GM19023 (cell line): ENCODE measurements around the gene ENPP1.
"Not testable (repeated sequence)": the region's sequence is repeated elsewhere in the genome, so short reads cannot be mapped to it uniquely, and the experiment has no call there.

Source experiments
- ATAC-seq: cut with Tn5 transposase; IDR thresholded peaks from one replicate; pipeline ENCODE4 v1.9.1; 2021; ENCODE audit warnings: mild to moderate bottlenecking, moderate library complexity; ENCODE audit not compliant: unreplicated experiment

Gene ENPP1

DNA sequence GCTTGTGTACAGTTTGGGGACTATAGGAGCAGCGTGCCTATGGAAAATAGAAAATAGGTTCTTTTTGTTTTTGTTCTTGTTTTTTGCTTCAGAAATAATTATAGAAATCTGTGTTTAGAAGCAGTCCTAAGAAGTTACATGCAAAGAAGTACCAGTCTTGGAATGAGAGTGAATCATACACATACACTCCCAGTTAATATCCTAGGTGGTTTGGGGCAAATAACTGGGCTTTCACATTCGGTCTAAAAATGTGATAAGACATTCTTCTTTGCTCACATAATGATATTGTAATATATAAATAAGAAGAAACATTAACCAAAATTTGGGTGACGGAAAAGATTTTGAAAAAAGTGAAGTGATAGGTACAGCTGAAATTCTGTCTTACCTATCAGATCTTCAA is 61.0 kb downstream of the ENPP1 start:
- ATAC-seq, result no peak

DNA sequence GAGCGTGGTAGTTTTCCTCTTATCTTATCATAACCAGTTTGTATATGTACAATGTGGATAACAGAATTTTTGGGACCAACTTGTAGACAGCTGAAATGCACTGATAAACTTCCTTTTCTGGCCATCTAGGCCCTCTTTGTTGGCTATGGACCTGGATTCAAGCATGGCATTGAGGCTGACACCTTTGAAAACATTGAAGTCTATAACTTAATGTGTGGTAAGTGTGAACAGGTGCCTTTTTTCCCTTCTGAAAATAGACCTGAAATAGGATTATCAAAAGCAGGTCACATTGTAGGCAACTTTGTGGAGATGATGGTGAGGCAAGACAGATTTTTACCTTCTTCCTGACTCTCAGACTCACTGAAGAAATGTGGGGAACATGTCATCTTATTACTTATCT is 67.8 kb downstream of the ENPP1 start:
- ATAC-seq, result no peak

GRCh38 chr6:131876545-131876944 is 68.7 kb downstream of the ENPP1 start:
- ATAC-seq, result no peak

DNA sequence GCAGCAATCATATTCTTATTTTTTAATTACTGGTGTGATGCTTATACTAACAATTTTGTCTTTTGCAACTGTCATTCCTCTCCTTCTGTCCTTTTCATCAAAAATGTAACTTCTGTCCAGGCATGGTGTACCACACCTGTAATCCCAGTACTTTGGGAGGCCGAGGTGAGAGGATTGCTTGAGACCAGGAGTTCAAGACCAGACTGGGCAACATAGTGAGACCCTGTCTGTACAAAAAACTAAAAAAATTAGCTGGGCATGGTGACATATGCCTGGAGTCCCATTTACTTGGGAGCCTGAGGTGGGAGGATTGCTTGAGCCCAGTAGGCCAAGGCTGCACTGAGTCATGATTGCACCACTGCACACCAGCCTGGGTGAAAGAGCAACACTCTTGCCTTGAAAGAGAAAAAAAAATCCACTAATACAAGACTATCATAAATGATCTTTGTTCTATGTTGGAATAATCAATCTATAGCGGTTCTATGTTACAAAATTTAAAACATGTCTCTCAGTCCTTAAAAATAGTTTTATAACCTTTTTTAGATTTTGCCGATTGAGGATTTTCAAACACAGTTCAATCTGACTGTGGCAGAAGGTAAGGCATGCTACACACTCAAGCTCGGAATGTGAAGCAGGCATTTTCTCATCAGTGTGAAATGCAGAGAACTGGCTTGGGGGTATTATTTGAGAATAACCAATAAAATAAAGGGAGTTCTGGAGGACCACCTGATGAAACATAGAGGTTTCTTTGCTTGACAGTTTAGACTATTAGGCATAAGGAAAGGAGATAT is 70.4 kb downstream of the ENPP1 start:
- ATAC-seq, result no peak

- ATAC-seq, result no peak
Measured at GRCh38 chr6:131883016-131883415, 75.2 kb downstream of the ENPP1 start.

DNA sequence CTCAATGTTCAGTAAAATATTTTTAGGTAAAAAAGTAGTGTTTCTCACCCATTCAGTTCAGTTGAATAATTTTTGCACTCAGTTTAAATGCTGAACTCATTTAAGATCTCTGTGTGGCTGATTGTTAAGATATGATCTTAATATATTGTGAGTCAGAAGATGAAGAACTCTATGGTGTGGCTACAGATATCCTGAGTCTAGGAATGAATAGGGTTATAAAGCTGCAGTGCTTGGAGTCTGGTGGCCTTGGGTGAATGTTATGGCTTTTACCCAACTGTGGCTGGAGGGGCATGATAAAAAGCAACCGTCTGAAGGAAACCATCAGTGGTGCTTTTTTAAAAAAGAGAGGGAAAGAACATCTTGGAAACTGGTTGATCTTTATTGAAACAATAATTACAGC is 77.4 kb downstream of the ENPP1 start:
- ATAC-seq, result no peak

- no peak for ATAC-seq
Measured at GRCh38 chr6:131886517-131886916, 78.7 kb downstream of the ENPP1 start.

DNA sequence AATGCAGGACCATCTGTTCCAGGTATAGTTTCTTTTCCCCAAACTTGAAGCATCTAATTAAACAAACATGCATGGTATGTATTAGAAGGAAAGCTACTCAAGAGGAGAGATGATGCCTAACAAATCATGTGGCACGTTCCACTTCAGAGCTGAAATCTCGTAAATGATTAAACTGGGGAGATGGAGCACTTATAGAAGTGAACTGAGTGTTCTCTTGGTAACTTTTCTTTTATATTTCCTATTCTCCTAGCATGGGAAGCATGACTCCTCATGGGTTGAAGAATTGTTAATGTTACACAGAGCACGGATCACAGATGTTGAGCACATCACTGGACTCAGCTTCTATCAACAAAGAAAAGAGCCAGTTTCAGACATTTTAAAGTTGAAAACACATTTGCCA is 82.3 kb downstream of the ENPP1 start:
- no peak for ATAC-seq

- ATAC-seq, result no peak
Measured at GRCh38 chr6:131893198-131893597, 85.4 kb downstream of the ENPP1 start.

- no peak for ATAC-seq
Measured at GRCh38 chr6:131894493-131895424, 86.9 kb downstream of the ENPP1 start.

GRCh38 chr6:131897050-131897435 is 89.2 kb downstream of the ENPP1 start:
- no peak for ATAC-seq

DNA sequence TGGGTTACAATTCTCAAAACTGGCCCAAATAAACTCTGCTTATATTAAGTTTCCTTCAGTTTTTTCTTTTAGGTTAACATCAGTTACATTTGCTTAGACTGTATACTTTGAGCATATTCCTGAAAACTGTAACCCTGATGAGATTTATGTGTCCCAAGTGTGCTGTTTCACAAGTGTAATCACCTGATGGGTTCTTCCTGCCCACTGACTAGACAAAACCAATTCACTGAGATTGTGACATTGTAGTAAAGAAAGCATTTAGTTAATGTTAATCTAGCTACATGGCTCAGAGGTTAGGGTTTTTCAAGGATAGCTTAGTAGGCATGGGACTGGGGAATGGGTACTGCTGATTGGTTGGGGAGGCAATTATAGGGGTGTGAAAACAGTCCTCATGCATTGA is 89.8 kb downstream of the ENPP1 start:
- no peak for ATAC-seq

GRCh38 chr6:131898718-131899117 is 90.9 kb downstream of the ENPP1 start:
- no peak for ATAC-seq

DNA sequence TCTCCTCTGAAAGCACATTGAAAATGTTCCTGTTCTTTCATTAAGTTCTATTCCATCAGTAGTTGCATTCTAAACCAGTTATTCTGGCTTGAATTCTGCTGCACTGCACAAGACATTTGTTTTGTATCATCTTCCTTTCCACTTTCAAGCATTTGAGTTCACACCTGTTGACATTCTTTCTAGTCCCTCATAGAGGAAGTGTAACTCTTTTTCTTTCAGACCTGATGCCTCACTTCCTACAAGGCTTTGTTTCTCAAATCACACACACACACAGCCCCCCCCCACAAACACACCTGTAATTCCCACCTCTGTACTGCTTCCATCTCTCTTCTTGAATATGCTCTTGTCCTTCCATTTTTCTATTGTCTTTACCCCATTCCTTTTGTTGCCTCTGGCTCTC is 92.4 kb downstream of the ENPP1 start:
- ATAC-seq, result no peak

GRCh38 chr6:131901326-131901873 is 93.6 kb downstream of the ENPP1 start:
- ATAC-seq, result not testable (repeated sequence)

GRCh38 chr6:131903734-131904133 is 95.9 kb downstream of the ENPP1 start:
- not testable (repeated sequence) for ATAC-seq

DNA sequence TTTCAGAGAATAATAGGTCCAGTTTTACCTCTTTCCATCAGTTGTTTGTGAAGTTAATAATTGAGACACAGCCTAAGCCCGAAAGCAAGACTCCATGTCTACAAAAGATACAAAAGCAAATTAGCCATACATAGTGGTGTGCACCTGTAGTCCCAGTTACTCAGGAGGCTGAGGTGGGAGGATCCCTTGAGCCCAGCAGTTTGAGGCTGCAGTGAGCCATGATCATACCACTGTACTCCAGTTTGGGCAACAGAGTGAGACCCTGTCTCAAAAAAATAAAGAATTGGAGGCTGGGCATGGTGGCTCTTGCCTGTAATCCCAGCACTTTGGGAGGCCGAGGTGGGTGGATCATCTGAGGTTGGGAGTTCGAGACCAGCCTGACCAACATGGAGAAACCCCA is 101.0 kb downstream of the ENPP1 start:
- ATAC-seq, result not testable (repeated sequence)

GRCh38 chr6:131909408-131910218 is 101.8 kb downstream of the ENPP1 start:
- peak; percentile 99 for ATAC-seq

- no peak for ATAC-seq
Measured at GRCh38 chr6:131910219-131910589, 102.4 kb downstream of the ENPP1 start.

GRCh38 chr6:131910956-131911355 is 103.1 kb downstream of the ENPP1 start:
- no peak for ATAC-seq

- no peak for ATAC-seq
Measured at GRCh38 chr6:131911951-131912350, 104.1 kb downstream of the ENPP1 start.
